Liver (tissue), 3 donors: ENCODE data around the gene CTNNA2.

Experiments
- GABPA ChIP-seq, 2 donors: IDR thresholded peaks in 1 of 2; conservative IDR thresholded peaks in 1 of 2; 2 replicates each; pipeline ENCODE4 v1.6.1; 2016; ENCODE audit warnings: antibody characterized with exemption in 2 of 2, mild to moderate bottlenecking in 1 of 2, moderate library complexity in 1 of 2
- JUND ChIP-seq, 2 donors: IDR thresholded peaks; 2 replicates each; pipeline ENCODE4 v1.6.1; 2016; ENCODE audit warnings: antibody characterized with exemption in 2 of 2
- RAD21 ChIP-seq, 2 donors: IDR thresholded peaks; 2 replicates each; pipeline ENCODE4 v1.6.1; 2016; ENCODE audit warnings: antibody characterized with exemption in 2 of 2, mild to moderate bottlenecking in 2 of 2
- REST ChIP-seq: IDR thresholded peaks from 2 replicates; pipeline ENCODE4 v1.6.1; 2016; ENCODE audit warnings: antibody characterized with exemption, mild to moderate bottlenecking
- TF ChIP-seq, protein P1 (sequence below): fragments of 150-350 bp; IDR thresholded peaks from 2 replicates; pipeline ENCODE4 v1.5.1; 2017; ENCODE audit warnings: improper control_type of control experiment, low read depth, low read length; ENCODE audit not compliant: missing input control
- donor health status: healthy.
- donor health status: healthy.

DNA sequence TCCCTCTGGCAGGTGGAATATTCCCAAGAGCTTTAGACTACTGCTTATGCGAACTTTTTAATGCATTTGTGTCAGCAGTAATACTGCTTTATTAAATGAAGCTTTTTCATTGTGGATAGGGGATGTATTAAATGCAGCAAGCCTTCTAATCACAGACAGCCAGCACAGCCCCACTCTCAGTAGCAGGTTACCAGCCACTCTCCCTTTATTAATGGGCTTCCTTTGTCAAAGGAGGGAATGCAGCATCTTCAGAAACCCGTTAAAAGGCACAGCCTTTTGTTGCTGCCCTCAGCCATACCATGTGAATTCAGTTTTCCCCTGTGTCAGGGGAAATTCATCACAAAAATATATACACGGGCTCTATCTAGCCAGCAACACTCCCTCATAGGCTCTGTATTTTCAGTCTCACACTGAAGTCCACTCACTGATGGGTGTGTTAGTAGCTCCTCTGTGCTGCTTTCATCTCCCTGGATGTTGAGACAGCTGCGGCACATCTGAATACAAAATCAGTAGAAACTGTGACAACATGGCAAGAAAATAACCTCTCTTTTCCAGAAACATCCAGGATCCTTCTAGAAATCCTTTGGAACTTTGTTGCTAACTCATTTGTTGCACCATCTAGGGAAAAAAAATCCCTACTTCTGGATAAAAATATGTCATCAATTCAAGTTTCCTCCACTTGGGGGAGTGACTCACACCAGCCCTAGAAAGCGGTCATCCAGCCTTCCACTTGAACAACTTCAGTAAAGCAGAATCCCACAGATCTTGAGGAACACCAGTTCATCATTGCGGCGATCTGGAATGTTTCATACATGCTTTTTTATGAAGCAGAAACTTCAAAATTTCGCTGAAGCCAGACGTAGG lies 743.3 kb downstream of the CTNNA2 start:
- TF ChIP-seq GABPA (IDR thresholded peaks at IDR 0.05 in 1 of 2, conservative IDR thresholded peaks at IDR 0.05 in 1 of 2) (no peak), REST (no peak), RAD21 (IDR thresholded peaks at IDR 0.05) (peak; percentile 11 to 35), JUND (IDR thresholded peaks at IDR 0.05) (no peak)
- TF ChIP-seq, protein P1, sequence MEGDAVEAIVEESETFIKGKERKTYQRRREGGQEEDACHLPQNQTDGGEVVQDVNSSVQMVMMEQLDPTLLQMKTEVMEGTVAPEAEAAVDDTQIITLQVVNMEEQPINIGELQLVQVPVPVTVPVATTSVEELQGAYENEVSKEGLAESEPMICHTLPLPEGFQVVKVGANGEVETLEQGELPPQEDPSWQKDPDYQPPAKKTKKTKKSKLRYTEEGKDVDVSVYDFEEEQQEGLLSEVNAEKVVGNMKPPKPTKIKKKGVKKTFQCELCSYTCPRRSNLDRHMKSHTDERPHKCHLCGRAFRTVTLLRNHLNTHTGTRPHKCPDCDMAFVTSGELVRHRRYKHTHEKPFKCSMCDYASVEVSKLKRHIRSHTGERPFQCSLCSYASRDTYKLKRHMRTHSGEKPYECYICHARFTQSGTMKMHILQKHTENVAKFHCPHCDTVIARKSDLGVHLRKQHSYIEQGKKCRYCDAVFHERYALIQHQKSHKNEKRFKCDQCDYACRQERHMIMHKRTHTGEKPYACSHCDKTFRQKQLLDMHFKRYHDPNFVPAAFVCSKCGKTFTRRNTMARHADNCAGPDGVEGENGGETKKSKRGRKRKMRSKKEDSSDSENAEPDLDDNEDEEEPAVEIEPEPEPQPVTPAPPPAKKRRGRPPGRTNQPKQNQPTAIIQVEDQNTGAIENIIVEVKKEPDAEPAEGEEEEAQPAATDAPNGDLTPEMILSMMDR = peak; percentile 10
